ENCODE data around the gene ACSBG1.
"Not testable (repeated sequence)": the region's sequence is repeated elsewhere in the genome, so short reads cannot be mapped to it uniquely, and the experiment has no call there.

ACSBG1 gene

GRCh38 chr15:78247911-78248310, 13.5 kb upstream of the ACSBG1 start:
- no peaks in the 10 kb centered on the region for H3K27me3 ChIP-seq (ENCODE audit: insufficient read depth, poor library complexity, severe bottlenecking)
- H3K27ac ChIP-seq (replicated peaks) = no peak overlapping the region
- no peak for DNase-seq (ENCODE audit: low read depth in 1 of 2, low spot score in 1 of 2)
- no peak overlapping the region for H3K4me3 ChIP-seq (replicated peaks; ENCODE audit: insufficient read depth, low read length)
- TF ChIP-seq REST (IDR thresholded peaks at IDR 0.05; ENCODE audit: insufficient replicate concordance, low read depth) (no peak), SPI1 (IDR thresholded peaks at IDR 0.05; ENCODE audit: borderline replicate concordance, low read depth) (no peak), POLR2AphosphoS5 (IDR thresholded peaks at IDR 0.05; ENCODE audit: low read depth) (no peak), GABPA (IDR thresholded peaks at IDR 0.05; ENCODE audit: low read depth) (no peak)
- TF ChIP-seq, protein P1, sequence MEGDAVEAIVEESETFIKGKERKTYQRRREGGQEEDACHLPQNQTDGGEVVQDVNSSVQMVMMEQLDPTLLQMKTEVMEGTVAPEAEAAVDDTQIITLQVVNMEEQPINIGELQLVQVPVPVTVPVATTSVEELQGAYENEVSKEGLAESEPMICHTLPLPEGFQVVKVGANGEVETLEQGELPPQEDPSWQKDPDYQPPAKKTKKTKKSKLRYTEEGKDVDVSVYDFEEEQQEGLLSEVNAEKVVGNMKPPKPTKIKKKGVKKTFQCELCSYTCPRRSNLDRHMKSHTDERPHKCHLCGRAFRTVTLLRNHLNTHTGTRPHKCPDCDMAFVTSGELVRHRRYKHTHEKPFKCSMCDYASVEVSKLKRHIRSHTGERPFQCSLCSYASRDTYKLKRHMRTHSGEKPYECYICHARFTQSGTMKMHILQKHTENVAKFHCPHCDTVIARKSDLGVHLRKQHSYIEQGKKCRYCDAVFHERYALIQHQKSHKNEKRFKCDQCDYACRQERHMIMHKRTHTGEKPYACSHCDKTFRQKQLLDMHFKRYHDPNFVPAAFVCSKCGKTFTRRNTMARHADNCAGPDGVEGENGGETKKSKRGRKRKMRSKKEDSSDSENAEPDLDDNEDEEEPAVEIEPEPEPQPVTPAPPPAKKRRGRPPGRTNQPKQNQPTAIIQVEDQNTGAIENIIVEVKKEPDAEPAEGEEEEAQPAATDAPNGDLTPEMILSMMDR (IDR thresholded peaks at IDR 0.05; ENCODE audit: insufficient read depth, low read length) = no peak

DNA sequence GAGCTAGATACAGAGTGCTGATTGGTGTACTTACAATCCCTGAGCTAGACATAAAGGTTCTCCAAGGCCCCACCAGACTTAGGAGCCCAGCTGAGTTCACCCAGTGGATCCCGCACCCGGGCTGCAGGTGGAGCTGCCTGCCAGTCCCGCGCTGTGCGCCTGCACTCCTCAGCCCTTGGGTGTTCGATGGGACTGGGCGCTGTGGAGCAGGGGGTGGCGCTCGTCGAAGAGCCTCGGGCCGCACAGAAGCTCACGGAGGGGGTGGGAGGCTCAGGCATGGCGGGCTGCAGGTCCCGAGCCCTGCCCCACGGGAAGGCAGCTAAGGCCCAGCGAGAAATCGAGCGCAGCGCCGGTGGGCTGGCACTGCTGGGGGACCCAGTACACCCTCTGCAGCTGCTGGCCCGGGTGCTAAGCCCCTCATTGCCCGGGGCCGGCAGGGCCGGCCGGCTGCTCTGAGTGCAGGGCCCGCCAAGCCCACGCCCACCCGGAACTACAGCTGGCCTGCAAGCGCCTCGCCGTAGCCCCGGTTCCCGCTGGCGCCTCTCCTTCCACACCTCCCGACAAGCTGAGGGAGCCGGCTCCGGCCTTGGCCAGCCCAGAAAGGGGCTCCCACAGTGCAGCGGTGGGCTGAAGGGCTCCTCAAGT, 11.7 kb upstream of the ACSBG1 start:
- not testable (repeated sequence) for H3K27me3 ChIP-seq (ENCODE audit: insufficient read depth, poor library complexity, severe bottlenecking); H3K27ac ChIP-seq (replicated peaks); H3K4me3 ChIP-seq (replicated peaks; ENCODE audit: insufficient read depth, low read length); DNase-seq (ENCODE audit: low read depth in 1 of 2, low spot score in 1 of 2)

- not testable (repeated sequence) for H3K27ac ChIP-seq (replicated peaks); DNase-seq (ENCODE audit: low read depth in 1 of 2, low spot score in 1 of 2); H3K4me3 ChIP-seq (replicated peaks; ENCODE audit: insufficient read depth, low read length); H3K27me3 ChIP-seq (ENCODE audit: insufficient read depth, poor library complexity, severe bottlenecking)
Observed at GRCh38 chr15:78245392-78245791, 11.0 kb upstream of the ACSBG1 start.

DNA sequence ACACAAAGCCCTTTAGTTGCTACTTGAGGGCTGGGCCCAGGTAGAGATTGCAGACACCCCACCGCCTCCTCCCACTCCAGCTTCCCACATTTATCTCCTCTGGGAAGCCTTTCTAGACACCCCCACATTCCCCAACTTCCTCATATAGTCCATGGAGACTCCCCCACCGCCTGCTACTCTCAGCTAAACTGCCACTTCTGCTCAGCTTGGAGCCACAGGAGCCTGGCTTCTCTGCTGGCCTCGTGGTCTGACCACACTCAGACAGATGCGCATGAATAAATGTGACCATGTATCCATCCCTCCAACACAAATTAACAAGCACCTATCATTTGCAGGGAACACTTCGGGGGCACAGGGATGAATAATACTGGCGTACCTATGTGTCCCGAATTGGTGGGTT, 10.5 kb upstream of the ACSBG1 start:
- Histone ChIP-seq H3K27ac (replicated peaks) (no peak overlapping the region), H3K4me3 (replicated peaks; ENCODE audit: insufficient read depth, low read length) (no peak overlapping the region), H3K27me3 (ENCODE audit: insufficient read depth, poor library complexity, severe bottlenecking) (no peaks in the 10 kb centered on the region)
- DNase-seq (ENCODE audit: low read depth in 1 of 2, low spot score in 1 of 2) = peak in 1 of 2 experiments; percentile 20
- no peak for TF ChIP-seq POLR2AphosphoS5 (IDR thresholded peaks at IDR 0.05; ENCODE audit: low read depth)
- no peak for TF ChIP-seq GABPA (IDR thresholded peaks at IDR 0.05; ENCODE audit: low read depth)
- TF ChIP-seq, protein P1 (IDR thresholded peaks at IDR 0.05; ENCODE audit: insufficient read depth, low read length) = no peak
- TF ChIP-seq SPI1 (IDR thresholded peaks at IDR 0.05; ENCODE audit: borderline replicate concordance, low read depth) = no peak
- TF ChIP-seq REST (IDR thresholded peaks at IDR 0.05; ENCODE audit: insufficient replicate concordance, low read depth) = no peak

DNA sequence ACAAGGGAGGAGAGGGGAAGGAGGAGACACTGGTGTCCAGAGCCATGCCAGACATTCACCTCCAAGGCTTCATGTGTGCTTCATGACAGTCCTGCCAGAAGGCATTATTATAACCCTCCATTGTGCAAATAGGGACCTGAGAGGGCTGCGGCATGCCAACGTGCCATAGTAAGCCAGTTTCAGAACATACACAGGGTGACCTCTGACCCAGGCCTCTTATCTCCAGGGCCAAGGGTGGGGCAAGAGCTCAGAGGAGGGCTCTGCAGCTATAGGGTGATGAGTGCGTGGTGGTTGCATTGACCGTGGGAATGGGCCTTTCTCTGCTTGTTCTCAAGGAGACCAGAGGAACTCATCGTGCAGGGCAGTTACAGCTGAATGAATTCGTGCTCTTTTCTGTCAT, 9.7 kb upstream of the ACSBG1 start:
- TF ChIP-seq REST (IDR thresholded peaks at IDR 0.05; ENCODE audit: insufficient replicate concordance, low read depth) (no peak), SPI1 (IDR thresholded peaks at IDR 0.05; ENCODE audit: borderline replicate concordance, low read depth) (no peak), POLR2AphosphoS5 (IDR thresholded peaks at IDR 0.05; ENCODE audit: low read depth) (no peak), GABPA (IDR thresholded peaks at IDR 0.05; ENCODE audit: low read depth) (no peak)
- TF ChIP-seq, protein P1 (IDR thresholded peaks at IDR 0.05; ENCODE audit: insufficient read depth, low read length) = no peak
- Histone ChIP-seq H3K27ac (replicated peaks) (no peak overlapping the region), H3K27me3 (ENCODE audit: insufficient read depth, poor library complexity, severe bottlenecking) (no peaks in the 10 kb centered on the region), H3K4me3 (replicated peaks; ENCODE audit: insufficient read depth, low read length) (no peak overlapping the region)
- DNase-seq (ENCODE audit: low read depth in 1 of 2, low spot score in 1 of 2) = no peak

Data from HL-60 (cell line).